K562 (cell line): ENCODE measurements around the gene OARD1.

ENCODE experiments used
- ATF3 ChIP-seq, 2 experiments: fragments of 450-650 bp in 1 of 2; sonication (generic) in 1 of 2; formaldehyde crosslinking in 1 of 2; IDR thresholded peaks in 1 of 2; conservative IDR thresholded peaks in 1 of 2; 2 replicates each; pipeline versions ENCODE4 v1.6.1 to v1.8.1; 2016 to 2023; ENCODE audit warnings: mild to moderate bottlenecking in 2 of 2, moderate library complexity in 2 of 2, inconsistent platforms in 1 of 2, missing genetic modification reagents in 1 of 2
- CHD2 ChIP-seq: IDR thresholded peaks from 2 replicates; pipeline ENCODE4 v1.6.1; 2011; ENCODE audit warnings: low read depth, low read length
- DPF2 ChIP-seq: fragments of 450-650 bp; IDR thresholded peaks from 2 replicates; pipeline ENCODE4 v1.6.1; 2016
- ESRRA ChIP-seq: fragments of 450-650 bp; IDR thresholded peaks from 2 replicates; pipeline ENCODE4 v1.6.1; 2014; ENCODE audit warnings: low read depth, mild to moderate bottlenecking, moderate library complexity, borderline replicate concordance
- KAT8 ChIP-seq: fragments of 450-650 bp; IDR thresholded peaks from 2 replicates; pipeline ENCODE4 v1.6.1; 2016; ENCODE audit warnings: low read depth, mild to moderate bottlenecking
- MAX ChIP-seq: sonication (generic); formaldehyde crosslinking; IDR thresholded peaks from 2 replicates; pipeline ENCODE4 v1.9.0; 2022; ENCODE audit warnings: mild to moderate bottlenecking, missing genetic modification reagents
- NR1H2 ChIP-seq: sonication (generic); formaldehyde crosslinking; IDR thresholded peaks from 2 replicates; pipeline ENCODE4 v1.4.0; 2020; ENCODE audit warnings: mild to moderate bottlenecking, missing genetic modification reagents
- RBM25 ChIP-seq: fragments of 200-400 bp; formaldehyde crosslinking; IDR thresholded peaks from 2 replicates; pipeline ENCODE4 v1.6.1; 2018; ENCODE audit warnings: low read length, low read depth, moderate library complexity; ENCODE audit not compliant: severe bottlenecking
- USF2 ChIP-seq: sonication (generic); formaldehyde crosslinking; IDR thresholded peaks from 2 replicates; pipeline ENCODE4 v1.5.0; 2020; ENCODE audit warnings: missing genetic modification reagents
- TF ChIP-seq, protein P1 (sequence below), 3 experiments: IDR thresholded peaks in 2 of 3; conservative IDR thresholded peaks in 1 of 3; 2 replicates each; pipeline ENCODE4 v1.5.1; 2011 to 2012; ENCODE audit warnings: low read length in 3 of 3, mild to moderate bottlenecking in 3 of 3, control low read depth in 2 of 3, improper control_type of control experiment in 1 of 3, inconsistent platforms in 1 of 3, low read depth in 1 of 3, mixed read lengths in 1 of 3, moderate library complexity in 1 of 3; ENCODE audit not compliant: insufficient read depth in 2 of 3
- TF ChIP-seq, protein P2 (sequence below): fragments of 450-650 bp; formaldehyde crosslinking; IDR thresholded peaks from 2 replicates; pipeline ENCODE4 v1.4.0; 2022; ENCODE audit warnings: missing genetic modification characterization
- TF ChIP-seq, protein P3 (sequence below): sonication (generic); formaldehyde crosslinking; IDR thresholded peaks from 2 replicates; pipeline ENCODE4 v1.9.0; 2022; ENCODE audit warnings: mild to moderate bottlenecking, missing genetic modification reagents

DNA sequence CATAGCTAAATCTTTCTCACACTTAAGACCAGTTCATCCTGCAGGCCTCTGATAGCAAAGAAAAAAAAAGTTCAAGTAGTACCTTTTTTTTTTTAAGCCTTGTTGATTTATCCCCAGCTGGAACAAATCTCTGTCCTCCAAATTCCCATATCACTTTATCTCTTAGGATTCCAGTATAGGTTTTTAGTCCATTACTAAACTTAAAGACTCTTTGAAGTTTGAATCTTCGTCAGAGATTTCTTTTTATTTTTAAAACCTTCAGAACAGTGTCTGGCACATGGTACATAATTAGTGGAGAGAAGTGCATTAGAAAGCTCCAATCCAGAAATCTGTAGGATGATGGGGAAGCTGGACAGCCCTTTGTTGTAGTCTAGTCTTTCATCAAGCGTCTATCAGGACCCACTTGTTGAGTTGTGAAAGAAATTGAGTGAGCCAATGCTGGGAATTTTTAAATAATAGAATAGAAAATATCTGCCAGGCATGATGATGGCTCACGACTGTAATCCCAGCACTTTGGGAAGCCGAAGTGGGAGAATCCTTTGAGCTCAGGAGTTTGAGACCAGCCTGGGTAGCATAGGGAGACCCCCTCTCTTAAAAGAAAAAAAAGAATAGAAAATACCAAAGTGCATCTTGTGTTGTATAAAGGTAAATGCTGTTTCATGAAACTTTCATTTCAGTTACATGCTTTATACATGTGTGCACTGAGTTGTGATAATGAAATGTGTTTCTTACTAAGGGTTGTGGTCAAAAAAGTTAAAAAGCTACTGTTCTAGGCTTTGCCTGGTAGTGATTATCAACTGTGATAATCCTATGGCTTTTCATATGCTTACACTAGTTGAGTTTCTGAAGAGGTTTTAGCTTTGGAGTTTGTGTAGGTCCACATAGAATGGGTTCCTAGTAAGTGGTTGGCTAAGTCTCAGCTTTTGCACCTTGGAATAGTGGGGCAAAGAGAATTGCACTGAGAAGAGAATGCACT lies 3.8 kb upstream of the OARD1 start:
- TF ChIP-seq KAT8 (no peak), CHD2 (no peak), ESRRA (no peak), USF2 (no peak), RBM25 (no peak), DPF2 (no peak), NR1H2 (CRISPR knock-in tag) (no peak), ATF3 (IDR thresholded peaks at IDR 0.05) (no peak), ATF3 (CRISPR knock-in tag; conservative IDR thresholded peaks at IDR 0.05) (no peak), MAX (no peak)
- TF ChIP-seq, protein P1, sequence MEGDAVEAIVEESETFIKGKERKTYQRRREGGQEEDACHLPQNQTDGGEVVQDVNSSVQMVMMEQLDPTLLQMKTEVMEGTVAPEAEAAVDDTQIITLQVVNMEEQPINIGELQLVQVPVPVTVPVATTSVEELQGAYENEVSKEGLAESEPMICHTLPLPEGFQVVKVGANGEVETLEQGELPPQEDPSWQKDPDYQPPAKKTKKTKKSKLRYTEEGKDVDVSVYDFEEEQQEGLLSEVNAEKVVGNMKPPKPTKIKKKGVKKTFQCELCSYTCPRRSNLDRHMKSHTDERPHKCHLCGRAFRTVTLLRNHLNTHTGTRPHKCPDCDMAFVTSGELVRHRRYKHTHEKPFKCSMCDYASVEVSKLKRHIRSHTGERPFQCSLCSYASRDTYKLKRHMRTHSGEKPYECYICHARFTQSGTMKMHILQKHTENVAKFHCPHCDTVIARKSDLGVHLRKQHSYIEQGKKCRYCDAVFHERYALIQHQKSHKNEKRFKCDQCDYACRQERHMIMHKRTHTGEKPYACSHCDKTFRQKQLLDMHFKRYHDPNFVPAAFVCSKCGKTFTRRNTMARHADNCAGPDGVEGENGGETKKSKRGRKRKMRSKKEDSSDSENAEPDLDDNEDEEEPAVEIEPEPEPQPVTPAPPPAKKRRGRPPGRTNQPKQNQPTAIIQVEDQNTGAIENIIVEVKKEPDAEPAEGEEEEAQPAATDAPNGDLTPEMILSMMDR (IDR thresholded peaks at IDR 0.05 in 2 of 3, conservative IDR thresholded peaks at IDR 0.05 in 1 of 3; ENCODE audit: insufficient read depth in 2 of 3, low read depth in 1 of 3, low read length in 3 of 3): no peak
- TF ChIP-seq, protein P2, sequence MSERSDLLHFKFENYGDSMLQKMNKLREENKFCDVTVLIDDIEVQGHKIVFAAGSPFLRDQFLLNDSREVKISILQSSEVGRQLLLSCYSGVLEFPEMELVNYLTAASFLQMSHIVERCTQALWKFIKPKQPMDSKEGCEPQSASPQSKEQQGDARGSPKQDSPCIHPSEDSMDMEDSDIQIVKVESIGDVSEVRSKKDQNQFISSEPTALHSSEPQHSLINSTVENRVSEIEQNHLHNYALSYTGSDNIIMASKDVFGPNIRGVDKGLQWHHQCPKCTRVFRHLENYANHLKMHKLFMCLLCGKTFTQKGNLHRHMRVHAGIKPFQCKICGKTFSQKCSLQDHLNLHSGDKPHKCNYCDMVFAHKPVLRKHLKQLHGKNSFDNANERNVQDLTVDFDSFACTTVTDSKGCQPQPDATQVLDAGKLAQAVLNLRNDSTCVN (CRISPR knock-in tag): no peak
- TF ChIP-seq, protein P3, sequence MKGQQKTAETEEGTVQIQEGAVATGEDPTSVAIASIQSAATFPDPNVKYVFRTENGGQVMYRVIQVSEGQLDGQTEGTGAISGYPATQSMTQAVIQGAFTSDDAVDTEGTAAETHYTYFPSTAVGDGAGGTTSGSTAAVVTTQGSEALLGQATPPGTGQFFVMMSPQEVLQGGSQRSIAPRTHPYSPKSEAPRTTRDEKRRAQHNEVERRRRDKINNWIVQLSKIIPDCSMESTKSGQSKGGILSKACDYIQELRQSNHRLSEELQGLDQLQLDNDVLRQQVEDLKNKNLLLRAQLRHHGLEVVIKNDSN (CRISPR knock-in tag): no peak
